Measurements from ENCODE around the gene GMPR.
A peak's percentile ranks its signal among the peaks of the same experiment; 100 is the strongest.
"Not testable (repeated sequence)": the region's sequence is repeated elsewhere in the genome, so short reads cannot be mapped to it uniquely, and the experiment has no call there.

GMPR gene

DNA sequence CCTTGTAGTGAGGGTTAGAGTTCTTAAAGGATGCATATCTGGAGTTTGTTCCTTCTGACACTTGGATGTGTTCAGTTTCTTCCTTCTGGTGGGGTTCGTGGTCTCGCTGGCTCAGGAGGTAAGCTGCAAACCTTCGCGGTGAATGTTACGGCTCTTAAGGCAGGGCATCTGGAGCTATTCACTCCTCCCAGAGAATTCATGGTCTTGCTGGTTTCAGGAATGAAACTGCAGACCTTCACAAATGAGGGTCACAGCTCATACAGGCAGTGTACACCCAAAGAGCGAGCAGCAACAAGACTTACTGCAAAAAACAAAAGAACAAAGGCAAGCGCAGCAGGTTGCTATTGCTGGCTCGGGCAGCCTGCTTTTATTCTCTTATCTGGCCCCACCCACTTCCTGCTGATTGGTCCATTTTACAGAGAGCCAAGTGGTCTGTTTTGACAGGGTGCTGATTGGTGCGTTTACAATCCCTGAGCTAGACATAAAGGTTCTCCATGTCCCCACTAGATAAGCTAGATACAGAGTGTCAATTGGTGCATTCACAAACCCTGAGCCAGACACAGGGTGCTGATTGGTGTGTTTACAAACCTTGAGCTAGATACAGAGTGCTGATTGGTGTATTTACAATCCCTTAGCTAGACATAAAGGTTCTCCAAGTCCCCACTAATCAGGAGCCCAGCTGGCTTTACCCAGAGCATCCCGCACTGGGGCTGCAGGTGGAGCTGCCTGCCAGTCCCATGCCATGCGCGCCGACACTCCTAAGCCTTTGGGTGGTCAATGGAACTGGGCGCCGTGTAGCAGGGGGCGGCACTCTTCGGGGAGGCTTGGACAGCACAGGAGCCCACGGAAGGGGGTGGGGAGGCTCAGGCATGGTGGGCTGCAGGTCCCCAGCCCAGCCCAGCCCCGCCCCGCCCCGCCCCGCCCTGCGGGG is 12.0 kb upstream of the GMPR start:
- not testable (repeated sequence) for DNase-seq

DNA sequence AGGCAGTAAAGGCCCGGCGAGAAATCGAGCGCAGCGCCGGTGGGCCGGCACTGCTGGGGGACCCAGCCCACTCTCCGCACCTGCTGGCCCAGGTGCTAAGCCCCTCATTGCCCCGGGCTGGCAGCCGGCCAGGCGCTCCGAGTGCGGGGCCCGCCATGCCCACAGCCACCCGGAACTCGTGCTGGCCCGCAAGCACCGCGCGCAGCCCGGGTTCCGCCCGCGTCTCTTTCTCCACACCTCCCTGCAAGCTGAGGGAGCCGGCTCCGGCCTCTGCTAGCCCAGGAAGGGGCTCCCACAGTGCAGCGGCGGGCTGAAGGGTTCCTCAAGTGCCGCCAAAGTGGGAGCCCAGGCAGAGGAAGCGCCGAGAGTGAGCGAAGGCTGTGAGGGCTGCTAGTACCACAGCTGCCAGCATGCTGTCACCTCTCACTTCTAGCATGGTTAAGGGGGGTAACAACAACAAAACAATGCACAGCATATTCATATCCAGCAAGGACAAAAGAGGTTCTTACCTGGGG is 11.3 kb upstream of the GMPR start:
- no peak for DNase-seq

DNA sequence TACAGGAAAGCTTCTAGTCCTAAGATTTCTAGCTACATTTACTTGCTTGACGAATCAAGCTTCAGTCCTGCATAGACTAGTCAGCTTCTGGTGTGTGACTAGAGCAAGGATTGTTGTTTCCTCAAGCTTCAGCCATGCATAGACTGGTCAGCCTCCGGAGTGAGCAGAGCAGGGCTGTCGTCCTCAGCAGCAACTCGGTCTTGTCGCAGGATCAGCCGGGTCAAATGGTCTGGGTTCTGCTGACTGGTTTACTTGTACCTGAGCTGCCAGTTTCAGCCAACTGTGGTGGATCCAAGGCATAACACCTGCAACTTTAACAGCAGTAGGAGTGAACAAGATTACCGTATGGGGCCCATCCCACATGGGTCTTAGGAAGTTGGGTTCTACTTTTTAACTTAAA is 10.8 kb upstream of the GMPR start:
- no peak for DNase-seq

DNA sequence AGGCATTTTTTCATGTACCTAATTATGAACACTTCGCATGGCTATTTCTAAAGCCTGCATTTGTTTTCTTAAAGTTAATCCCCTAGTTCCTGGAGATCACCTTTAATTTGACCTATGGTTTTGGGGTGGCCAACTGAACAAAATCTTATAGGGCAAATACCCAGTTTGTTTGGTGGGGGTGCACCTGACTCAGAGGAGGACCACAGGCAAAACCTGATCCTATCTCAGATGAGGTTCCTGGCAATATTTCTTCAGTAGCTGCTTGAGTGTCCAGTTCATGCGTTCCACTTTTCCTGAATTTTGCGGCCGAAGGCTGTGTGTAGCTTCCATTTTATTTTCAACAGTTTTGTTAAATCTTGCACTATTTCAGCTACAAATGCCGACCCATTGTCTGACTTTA is 10.3 kb upstream of the GMPR start:
- no peak for DNase-seq

DNA sequence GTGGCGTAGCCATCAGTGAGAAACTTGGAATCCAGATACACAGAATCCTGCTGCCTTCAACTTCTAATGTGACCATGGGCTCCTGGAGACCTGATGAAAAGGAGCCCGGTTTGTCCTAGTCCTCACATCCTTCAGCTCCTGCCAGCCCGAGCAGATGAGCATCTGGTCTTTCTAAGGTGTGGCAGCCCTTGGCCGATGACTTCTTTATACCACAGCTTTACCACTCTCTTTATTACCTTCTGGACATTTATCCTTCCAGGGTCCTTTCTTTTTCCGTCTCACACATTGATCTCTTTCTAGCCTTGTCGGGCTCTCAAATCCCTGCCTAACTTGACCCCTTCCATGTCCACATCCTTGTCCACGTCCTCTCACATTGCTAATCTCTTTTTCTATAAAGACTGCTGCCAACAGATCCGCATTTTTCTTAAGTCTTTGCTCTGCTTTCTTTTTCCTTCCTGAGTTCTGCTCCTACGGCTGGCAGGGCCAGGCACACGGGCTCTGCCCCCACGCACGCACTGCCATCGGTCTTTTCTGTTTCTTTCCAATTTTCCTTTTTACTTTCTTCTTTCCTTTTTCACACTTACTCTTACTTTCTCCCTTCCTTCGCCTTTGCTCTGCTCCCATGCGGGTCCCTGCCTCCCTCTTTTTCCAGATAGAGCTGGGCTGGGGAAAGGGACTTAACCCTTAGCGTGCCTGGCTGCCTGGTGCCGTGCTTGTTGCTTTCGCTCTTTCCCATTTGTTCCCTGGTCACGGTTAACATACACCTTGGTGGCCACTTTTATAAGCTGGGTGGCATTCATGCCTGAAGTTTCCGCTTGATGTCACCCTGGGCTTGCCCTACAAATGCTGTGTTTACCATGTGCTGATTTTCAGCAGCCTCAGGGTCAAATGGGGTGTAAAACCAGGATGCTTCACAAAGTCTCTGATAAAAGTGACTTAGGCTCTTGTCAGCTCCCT is 9.4 kb upstream of the GMPR start:
- no peak for DNase-seq

DNA sequence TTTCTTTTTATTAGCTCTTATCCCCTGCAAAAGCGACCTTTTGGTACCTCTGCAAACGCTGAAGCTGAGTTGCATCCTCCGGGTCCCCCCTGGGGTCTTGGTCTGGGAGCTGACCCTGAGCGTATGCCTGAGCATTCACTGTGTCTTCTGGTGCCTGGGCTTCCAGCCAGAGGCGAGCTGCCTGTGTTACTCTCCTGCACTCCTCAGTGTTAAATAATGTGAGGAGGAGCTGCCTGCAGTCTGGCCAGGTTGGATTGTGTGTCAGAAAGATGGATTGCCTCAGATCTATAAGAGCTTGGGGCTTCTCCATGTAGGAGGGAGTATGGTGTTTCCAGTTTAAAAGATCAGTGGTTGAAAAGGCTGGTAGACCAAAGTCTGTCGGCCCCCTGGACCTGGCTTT is 8.7 kb upstream of the GMPR start:
- no peak for DNase-seq

DNA sequence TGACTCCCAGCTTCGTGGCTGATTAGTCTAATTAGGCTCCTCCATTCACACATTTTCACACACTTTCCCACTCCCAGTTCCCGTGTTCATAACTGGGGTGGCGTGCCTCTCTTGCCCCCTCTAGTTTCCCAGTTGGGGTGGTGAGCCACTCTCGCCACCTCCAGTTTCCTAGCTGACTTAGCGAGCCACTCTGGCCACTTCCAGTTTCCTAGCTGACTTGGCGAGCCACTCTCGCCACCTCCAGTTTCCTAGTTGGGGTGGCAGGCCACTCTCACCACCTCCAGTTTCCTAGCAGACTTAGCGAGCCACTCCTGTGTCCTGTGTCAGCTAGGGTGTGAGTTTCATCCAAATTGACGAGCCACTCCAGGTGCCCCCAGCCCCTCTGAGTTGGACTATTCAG is 7.4 kb upstream of the GMPR start:
- DNase-seq: no peak

DNA sequence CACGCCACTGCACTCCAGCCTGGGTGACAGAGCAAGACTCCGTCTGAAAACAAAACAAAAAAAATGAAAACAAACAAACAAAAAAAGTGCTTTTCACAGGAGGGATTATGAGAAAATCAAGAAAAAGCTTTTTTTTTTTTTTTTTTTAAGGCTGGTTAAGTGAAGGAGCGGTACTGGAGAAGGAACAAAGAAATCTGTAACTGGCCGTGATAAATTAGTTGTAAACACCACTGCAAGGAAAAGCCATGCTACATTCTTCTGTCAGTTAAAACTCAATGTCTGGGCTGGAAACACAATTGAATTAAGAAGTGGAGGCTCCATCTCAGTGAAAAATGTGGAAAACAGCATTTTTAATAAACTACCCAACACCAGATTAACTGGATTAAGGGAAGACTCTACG is 6.3 kb upstream of the GMPR start:
- DNase-seq: no peak

DNA sequence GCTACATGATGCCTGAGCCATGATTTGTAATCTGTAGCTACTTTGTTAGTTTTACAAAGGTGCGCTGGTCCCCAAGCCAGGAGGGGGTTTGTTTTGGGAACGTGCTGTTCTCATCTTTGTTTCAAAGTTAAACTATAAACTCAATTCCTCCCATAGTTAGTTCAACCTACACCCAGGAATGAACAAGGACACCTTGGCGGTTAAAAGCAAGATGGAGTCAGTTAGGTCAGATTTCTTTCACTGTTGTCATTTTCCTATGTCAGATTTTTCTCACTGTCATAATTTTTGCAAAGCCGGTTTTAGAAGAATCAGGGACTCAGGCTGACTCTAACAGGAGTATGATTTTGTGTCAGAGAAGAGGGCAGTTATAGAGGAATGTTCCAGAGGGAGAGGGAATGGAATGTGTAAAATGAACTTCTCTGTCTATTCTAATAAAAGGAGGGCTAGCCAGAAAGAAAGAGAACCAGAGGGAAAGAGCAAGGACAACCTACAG is 2.3 kb upstream of the GMPR start:
- DNase-seq: no peak

DNA sequence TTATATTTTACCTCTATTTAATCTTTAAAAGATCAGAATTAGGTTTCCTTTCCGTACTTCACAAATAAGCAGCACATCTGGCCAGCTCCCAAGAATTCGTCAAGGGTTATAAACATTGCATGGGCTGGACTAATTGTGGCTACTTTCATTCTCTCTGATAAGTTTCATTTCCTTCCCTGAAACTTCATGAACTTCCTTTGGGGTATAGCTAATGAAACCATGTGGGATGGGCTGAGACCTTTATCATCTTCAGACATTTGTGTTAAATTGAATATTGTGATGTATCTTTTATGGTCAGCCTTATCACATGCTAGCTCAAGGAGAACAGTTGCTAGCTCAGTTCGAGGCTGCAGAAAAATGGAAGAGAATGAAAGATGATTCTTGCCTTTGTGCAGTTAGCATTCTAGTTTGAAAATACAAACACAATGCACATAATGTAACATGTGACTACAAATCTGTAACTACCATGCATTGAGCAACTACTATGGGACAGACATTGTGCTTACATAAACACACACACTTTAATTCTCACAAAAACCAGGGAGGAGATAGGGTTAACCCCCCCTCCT is 1.7 kb upstream of the GMPR start:
- DNase-seq: no peak

DNA sequence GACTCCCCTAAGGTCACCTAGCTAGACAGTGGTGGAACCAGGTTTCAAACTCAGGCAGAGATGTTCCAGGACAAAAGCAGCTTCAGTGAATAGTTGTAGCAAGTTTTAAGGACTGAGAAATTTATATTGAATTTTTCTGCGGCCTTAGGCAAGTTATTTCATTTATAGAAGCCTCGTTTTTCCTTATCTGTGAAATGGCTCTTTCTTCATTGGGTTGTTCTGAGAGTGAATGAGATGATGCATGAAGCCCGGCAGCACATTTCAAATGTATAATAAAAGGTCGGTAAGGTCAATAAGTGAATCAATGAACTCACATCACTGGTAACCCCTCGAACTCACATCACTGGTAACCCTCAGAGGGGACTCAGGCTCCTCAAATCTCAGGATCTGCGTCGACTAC is 1.1 kb upstream of the GMPR start:
- DNase-seq: no peak

DNA sequence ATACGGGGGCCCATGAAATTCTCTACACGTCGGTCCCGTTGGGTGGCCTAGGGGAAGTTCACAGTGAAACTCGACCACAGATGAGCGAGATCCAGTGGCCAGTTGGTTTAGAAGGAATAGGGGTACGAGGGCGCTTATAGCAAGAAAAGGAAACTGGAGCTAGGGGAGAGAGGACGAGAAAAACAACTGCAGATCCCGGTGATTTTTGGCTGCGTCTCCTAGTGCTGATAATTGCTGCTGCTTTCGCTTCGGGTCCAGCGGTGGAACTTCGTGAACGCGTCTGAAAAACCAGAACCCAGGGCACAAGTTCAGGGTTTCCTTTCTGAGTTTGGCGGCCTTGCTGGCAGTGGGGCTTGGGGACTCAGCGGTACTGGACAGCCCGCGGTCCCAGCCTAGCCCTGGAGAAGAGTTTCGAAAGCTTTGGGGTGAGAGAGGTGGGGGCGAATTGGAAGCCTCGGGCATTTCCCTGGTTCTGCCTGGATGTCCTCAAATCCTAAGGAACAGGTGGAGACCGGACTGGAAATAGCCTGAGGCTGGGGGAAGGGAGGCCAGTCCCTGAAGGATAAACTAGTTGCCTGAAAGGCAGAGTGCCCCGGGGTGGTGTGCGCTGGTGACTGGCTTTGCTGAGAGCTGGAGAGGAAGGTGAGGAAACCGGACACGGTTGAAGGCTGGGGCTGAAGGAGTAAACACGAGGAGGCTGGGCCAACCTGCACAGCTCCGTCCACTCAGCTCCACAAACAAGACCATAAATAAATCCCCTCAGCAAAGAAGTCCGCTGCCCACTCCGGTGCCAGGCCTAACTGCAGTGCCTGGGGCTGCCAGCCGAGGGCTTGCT is 793 bp downstream of the GMPR start:
- DNase-seq: peak; percentile 24

DNA sequence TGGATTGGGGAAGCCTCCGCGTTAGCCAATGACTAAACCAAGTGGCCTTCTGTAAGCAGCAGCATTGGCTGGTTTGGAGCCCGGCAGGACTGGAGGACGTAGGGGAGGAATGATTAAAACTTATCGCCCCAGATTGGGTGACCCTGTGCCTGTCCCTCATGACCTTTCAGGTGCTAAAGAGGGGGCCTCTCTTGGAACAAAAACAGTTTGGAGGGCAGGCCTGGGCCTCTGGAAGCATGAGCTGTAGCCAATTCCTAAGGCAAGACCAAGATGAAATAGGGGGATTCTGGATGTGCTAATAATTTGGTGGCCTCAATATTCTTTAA is 1.4 kb downstream of the GMPR start:
- peak; percentile 21 for DNase-seq

DNA sequence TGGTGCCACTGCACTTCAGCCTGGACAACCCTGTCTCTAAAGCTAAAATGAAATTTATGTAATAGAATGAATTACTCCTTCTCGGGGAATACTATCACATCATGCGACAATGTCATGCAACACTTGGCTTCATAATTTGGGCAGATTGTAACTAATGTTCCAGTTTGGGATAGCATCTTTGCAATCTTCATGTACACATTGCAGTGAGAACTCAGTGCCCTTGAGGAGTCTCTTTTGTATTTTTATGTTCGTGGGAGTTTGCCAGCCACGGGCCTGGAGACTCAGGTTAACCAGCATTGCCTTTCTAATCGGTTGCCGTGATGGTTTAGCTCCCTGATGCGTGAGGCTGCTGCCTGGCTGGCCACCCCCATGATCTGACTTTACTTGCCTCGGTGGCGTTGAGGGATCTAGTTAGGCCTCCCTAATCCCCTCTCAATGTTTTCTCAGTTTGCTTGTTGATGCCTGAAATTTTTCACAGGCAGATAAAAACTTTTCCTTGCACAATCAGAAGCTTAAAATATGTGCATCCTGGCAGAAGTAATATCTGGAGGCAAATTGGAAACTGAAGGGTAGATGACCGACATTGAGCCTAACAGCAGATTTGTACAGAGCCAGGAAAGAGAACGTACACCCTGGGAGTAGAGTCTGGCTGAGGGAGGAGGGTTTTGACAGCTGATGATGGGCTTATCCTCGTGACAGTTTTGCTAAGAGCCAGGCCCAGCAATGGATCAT is 2.4 kb downstream of the GMPR start:
- no peak for DNase-seq

DNA sequence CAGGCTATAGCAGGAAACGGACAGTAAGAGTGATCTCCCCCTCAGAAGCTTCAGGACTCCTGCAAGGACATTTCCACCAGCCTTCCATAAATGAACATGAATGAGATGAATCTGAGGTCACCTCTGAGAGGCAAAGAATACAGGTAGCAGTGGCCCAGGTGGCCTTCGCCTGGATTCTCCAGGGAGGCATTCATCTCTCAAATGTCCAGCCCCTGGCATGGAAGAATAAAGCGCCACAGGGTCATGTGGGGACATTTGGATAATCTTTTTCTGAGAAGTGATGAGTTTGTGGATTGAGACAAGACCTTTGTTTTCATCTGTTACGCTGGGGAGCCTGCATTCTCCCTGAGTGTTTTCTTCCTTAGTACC is 2.9 kb downstream of the GMPR start:
- no peak for DNase-seq

DNA sequence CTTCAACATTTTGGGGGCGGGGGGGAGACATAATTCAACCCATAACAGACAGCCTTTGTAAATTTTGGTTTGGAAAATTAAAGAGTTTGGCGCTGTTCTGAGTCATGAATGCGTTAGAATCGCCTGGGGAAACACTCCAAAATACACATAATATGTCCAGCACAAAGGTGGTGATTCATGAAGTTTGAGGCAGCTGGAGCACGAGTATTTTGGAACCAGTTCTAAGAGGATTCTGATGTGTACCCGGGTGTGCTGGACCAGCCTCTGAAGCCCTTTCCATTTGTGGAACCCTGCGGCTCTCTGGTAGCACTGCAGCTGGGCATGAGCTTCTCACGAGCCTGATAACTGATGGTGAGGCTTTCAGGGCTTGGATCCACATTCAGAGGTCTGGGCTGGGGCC is 4.7 kb downstream of the GMPR start:
- no peak for DNase-seq

DNA sequence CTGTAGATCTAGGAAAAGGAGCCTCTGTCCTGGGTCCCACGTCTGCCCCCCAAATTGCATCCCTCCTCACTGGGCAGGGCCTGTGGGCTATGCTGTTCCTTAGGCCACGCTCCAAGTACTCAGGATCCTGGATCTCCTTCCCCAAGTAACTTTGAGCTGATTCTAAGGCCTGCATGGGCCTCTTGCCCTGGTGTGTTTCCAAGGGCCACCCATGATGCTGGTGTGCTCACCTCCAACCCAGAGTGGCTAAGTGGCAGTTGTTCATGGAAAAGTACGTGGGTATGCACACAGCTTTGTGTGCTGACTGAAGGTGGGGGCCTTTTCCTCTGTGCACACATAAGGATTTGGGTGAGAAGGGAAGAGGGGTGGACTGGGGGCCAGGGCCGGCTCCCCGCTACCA is 5.3 kb downstream of the GMPR start:
- no peak for DNase-seq

DNA sequence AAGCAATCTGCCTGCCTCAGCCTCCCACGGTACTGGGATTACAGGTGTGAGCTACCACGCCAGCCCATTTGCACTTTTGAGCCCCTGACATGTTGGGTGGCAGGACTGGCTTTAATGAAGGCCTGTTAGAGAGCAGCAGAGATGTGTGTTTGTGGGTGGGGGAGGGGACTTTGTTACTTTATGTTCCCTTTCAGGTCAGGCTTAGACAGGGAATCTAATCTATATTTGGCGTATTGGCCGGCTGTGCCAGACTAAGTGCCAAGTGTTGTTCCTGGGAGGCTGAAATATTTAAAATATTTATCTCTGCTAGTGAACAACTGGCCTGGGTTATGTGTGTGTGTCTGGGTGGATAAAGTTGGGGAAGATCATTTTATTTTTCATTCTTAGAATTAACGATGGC is 6.1 kb downstream of the GMPR start:
- no peak for DNase-seq

DNA sequence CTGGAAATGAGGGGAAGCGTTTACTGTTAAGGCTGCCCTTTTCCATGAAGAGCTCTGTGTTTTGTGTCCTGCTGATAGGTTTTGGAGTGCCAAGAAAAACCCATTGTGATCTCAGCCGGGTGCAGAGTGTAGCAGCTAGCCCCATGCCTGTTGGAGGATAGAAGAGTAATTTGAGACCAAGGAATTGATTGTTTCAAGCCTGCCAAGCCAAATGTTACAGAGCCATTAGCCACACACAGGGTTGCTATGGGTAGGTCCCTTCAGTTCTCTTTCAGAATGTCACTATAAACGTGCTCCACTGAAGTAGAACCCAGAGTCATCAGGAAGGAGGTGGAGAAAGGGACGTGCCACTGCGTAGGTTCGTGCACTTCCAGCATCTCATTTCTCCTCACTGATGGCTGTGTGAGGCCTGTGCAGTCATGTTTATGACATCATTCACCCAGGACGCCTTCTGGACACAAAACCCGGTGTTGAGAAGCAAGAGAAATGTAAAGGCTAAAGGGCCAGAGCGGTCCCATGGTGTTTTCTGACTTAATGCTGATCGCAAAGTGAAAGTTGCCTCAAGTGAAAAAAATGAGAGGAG is 6.6 kb downstream of the GMPR start:
- no peak for DNase-seq

DNA sequence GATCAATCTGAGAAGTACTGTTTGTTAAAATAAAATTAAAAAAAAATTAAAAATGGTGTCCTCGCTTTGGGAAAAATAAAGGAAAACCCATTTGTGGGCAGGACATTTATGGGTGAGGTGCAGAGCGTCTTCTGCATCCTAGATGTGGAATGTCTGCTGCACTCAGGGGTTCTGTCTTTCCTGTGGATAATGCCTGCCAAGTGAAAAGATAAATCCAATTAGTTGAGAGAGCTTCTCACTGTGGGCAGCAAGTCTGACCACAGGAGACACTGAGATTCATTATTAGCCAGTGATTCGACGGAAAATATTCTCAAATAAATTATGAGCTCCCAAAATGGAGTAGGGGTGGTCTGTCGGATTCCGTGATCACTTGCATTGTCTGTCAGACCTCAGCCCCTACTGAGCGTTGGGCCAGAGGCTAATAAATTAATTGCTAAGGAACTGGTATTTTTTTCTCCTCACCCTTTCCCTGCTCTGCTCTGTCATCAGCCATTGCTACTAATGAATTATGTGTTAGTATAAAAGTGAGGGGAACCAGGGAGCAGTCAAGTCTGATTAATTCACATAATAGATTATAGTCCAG is 10.0 kb downstream of the GMPR start:
- DNase-seq: no peak

DNA sequence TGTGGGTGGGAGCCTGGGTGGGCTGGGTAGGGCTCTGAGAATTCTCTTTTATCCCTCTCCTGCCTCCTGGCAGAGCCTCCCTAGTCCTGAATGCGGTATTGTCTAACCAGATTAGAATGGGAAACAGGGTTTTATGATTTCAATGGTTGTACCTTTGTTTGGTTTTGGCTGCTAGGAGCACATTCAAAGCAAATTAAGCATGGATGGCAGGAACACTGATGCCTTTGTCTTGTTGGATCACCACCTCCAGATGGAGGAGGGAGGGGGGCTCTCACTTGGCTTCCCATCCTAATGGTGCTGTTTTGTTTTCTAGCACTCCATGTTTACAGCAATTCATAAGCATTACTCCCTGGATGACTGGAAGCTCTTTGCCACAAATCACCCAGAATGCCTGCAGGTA is 11.6 kb downstream of the GMPR start:
- DNase-seq: no peak
